HG03103 (cell line): ENCODE results near the gene ARTN.

Experiments used
- ATAC-seq: cut with Tn5 transposase; IDR thresholded peaks from one replicate; pipeline ENCODE4 v1.9.1; 2021; ENCODE audit warnings: low read depth; ENCODE audit not compliant: unreplicated experiment

ARTN gene

DNA sequence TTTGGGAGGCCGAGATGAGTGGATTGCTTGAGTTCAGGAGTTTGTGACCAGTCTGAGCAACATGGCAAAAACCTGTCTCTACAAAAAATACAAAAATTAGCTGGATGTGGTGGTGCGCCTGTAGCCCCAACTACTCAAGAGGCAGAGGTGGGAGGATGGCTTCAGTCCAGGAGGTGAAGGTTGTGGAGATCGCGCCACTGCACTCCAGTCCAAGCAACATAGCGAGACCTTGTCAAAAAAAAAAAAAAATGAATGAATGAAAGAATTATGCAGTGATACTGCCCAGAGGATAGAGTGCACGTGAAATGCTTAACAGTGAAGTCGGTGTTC is 35.8 kb downstream of the ARTN start:
- ATAC-seq: no peak

DNA sequence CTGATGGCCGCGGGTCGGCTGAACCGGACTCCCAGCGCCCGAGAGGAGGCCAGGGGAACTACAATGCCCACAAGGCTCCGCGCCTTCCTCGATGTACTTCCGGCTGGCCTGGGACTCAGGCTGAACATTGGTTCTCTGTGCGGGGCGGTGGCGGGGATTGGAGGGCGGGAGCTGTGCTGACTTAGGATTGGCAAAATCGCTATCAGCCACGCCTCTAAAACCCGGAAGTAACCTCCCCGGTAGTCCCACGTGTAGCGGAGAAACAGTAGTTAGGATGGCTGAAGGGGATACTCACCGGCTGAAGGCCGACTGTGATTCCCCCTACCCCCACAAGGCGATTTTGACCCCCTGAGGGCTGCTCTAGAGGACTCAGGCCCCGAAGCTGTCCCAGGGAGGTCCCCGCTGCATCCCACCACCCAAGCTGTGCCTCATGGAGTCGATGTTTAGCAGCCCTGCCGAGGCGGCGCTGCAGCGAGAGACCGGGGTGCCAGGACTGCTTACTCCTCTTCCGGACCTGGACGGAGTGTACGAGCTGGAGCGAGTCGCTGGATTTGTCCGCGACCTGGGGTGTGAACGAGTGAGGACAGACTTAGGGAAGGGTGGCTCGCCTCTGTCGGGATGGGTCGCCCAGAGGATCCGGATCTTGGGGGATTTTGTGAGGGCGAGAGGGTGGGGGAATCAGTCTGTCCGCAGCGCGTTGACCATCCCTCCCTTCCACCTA is 36.3 kb downstream of the ARTN start, which contains the start of gene DPH2:
Gene DPH2 (plus strand): TSS at position 265 of the 721 bp plus-strand sequence. CDS start 166 bp downstream, at position 431.
- peak; percentile 82 for ATAC-seq

DNA sequence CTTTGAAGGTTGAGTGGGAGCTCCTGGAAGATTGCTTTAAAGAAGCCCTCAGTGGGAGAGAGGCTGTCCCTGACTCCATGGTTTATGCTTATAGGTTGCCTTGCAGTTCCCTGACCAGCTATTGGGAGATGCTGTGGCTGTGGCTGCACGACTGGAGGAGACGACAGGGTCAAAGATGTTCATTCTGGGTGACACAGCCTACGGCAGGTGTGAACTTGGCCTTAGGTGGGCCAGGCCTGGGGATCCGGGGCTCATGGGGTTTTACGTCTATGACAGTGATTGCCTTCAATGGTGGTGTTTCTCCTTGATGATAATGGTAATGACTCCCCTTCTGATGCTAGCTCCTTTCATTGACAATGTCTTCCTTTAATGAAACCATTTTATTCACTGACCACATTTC is 36.9 kb downstream of the ARTN start:
- no peak for ATAC-seq

DNA sequence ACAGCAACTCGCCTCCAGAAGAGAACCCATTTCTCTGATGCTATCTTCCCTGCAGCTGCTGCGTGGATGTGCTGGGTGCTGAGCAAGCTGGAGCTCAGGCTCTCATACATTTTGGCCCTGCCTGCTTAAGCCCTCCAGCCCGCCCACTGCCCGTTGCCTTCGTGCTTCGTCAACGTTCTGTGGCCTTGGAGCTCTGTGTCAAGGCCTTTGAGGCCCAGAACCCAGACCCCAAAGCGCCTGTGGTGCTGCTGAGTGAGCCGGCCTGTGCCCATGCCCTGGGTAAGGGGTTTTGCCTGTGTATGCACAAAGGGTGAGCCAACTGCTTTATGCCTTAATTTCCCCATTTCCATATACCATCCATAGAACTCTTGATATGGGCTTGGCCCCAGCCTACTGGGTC is 37.3 kb downstream of the ARTN start:
- ATAC-seq: no peak

DNA sequence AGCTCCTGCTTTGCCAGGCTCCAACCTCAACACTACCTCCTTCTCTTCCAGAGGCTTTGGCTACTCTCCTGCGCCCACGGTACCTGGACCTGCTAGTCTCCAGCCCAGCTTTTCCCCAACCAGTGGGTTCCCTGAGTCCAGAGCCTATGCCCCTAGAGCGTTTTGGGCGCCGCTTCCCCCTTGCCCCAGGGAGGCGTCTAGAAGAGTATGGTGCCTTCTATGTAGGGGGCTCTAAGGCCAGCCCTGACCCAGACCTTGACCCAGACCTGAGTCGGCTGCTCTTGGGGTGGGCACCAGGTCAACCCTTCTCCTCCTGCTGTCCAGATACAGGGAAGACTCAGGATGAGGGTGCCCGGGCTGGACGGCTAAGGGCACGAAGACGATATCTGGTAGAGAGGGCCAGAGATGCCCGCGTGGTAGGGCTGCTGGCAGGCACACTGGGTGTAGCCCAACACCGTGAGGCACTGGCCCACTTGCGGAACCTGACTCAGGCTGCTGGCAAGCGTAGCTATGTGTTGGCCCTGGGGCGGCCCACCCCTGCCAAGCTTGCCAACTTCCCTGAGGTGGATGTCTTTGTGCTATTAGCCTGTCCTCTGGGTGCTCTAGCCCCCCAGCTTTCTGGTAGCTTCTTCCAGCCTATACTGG is 37.9 kb downstream of the ARTN start:
- no peak for ATAC-seq

DNA sequence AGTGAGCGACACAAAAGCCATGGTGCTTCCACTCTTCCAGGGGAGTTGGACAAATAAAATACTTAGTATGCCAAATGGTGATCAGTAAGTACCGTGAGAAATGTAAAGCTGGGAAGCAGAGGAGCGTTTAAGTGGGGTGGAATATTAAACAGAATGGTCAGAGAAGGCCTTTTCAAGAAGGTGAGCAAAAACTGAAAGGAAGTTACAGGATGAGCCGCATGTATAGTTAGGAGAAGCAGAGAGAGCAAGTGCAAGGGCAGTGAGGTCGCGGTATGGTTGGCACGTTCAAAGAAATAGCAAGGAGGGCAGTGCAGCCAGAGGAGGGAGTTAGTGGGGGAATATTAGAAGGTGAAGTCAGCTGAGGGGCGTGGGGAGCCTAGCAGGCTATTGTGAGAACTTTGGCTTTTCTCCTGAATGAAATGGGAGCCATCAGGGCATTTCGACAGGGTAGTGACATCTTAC is 40.4 kb downstream of the ARTN start:
- no peak for ATAC-seq

DNA sequence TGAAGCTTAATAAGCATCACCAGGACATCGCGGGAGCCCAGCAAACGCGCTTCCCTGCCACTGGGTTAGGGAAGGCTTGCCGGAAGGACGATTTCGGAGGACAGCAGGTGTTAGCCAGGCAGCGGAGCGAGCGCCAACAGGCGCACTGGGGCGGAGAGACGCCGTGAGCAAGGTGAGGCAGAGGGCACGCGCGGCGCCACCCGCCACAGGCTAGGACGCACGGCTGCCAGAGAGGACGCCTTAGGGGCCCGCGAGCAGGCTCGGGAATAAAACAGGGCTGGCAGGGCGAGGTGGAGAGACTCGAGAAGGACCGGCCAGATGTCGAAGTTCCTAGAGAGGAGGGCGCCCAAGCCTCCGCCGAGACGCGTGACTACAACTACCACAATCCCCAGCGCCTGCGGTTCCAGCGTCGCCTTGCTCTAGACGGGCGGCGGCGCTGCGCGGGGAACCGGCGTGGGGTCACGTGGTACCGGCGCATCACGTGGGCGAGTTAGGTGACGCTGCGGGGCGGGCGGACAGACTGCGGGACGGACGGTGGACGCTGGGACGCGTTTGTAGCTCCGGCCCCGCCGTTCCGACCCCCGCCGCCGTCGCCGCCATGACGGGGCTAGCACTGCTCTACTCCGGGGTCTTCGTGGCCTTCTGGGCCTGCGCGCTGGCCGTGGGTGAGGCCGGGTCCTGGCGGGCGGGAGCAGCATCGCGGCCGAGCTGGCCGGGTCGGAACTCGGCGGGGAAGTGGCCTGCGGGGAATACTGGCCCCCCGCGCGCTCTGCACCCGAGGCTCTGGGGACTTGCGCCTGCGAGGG is 41.0 kb downstream of the ARTN start, which contains the start of gene ATP6V0B:
Gene ATP6V0B (plus strand): TSS at position 518 of the 806 bp plus-strand sequence. CDS start 81 bp downstream, at position 599.
- peak; percentile 61 for ATAC-seq

DNA sequence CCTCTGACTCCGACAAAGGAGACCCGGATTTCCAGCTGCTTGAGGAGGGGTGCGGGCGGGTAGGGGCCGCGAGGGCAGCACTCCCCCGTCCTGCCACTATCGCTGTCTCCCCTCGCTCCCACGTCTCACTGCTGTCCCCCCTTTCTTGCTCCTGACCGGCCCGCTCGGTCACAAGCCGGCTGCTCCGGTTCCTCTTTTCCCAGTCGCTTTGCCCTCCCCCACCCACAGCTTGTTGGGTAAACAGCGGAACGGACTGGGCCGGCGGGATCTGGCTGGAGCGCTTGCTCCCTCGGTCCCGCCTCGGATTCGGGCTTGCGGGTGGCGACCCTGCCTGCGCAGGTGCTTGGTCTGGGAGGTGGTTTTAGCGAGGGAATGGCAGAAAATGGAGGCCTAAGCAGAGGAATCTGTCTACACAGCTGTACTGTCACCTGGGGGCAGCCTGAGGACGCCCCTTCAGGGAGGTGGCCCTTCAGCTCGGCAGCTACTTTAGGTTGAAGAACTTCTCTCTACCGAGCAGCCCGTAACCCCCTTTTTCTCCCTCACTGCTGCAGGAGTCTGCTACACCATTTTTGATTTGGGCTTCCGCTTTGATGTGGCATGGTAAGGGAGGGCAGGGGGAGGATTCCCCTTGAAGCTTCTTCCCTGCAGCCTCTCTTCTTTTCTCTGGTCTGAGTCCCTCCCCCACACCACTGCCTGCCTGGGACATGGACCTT is 41.8 kb downstream of the ARTN start:
- no peak for ATAC-seq

DNA sequence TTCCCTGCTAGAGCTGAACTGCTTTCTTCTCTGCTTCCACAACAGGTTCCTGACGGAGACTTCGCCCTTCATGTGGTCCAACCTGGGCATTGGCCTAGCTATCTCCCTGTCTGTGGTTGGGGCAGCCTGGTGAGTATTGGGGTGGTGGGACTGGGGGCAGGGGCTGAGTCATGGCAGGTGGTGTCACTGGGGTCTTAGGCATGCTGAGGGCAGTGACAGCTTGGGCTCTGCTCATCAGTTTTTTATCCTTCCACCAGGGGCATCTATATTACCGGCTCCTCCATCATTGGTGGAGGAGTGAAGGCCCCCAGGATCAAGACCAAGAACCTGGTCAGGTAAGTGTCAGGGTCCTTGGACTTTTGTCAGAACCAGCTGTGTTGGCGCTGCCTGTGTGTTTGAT is 42.4 kb downstream of the ARTN start:
- no peak for ATAC-seq

DNA sequence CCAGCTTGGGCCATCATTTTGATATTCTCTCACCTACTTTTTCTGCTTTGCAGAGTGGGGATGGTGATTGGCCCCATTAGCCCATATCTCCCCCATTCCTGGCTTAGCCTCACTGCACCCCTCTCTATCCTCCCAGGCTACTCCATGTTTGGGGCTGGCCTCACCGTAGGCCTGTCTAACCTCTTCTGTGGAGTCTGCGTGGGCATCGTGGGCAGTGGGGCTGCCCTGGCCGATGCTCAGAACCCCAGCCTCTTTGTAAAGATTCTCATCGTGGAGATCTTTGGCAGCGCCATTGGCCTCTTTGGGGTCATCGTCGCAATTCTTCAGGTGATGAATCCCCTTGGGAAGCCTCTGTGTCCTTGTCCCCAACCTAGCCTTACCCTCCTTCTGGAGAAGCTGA is 43.3 kb downstream of the ARTN start:
- no peak for ATAC-seq

DNA sequence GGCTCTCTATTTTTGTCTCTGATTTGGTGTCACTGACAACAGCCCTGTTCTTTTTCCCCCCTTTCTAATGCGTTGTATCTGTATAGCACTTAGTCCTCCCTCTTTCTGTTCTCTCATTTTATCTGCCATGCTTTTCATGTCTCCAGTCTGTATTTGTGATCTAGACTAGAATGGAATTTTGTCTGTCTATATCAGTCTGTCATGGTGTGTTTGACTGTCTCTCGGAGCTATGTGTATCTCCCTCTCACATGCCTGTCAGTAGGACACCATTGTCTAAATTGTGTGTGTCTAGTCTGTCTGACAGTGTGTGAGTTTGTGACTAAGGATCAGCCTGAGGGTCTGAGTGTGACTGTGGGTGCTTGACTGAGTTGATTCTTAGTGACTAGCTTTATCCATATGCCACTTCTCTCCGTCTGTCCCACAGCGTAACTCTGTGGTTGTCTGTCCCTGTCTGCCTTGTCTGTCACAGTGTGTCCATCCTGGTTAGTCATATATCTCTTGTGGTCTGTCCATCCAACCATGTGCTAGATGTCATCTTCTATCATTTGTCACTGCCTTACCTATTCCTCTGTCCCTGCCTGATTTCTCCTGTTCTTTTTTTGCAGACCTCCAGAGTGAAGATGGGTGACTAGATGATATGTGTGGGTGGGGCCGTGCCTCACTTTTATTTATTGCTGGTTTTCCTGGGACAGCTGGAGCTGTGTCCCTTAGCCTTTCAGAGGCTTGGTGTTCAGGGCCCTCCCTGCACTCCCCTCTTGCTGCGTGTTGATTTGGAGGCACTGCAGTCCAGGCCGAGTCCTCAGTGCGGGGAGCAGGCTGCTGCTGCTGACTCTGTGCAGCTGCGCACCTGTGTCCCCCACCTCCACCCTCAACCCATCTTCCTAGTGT is 44.0 kb downstream of the ARTN start:
- no peak for ATAC-seq

DNA sequence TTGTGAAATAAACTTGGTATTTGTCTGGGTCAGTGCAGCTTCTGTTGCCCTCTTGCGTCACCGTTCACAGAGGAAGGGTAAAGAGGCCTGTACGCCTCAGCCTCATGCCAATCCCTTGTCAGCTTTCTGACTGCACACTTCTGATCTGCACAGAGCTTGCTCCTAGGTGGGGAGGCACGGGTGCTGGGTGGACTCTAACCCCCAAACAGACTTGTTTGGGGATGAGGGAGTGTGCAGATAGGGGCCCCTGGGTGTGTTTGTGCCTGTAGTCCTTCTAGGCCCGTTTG is 44.6 kb downstream of the ARTN start:
- no peak for ATAC-seq

DNA sequence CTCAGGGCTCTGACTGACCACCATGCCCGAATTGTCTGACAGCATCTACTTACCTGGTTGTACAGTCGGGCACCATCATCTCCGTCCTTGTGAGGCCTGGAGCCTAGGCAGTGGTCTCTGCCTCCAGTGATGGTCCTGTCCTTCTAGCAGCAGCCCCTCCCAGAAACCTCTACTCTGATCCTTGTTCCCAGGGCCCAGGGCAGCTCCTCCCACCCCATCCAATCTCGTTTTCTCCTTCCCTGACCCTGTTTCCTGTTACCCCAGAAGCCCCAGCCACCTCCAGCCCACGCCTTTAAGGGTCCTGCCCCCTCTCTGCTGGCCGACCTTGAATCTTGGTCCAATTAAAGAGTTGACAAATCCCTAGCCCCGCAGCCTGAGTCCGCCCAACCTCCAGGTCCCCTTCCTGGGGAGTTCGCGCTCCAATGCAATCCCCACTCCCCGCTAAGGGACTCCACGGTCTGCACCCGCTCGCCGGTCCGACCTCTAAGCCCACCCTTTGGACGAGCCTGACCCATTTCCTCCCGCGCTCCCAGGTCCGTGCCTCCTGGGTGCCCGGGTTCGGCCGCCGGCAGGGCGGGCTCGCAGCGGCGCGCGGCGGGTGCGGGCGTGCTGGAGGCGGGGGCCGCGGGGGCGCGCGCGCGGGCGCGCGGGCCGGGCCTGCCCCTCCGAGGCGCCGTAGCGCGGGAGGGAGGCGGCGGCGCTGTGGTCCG is 45.1 kb downstream of the ARTN start, which contains the start of gene B4GALT2:
Gene B4GALT2 (plus strand): TSS at position 660 of the 710 bp plus-strand sequence. CDS start 1,951 bp downstream, outside the sequence.
- ATAC-seq: no peak

DNA sequence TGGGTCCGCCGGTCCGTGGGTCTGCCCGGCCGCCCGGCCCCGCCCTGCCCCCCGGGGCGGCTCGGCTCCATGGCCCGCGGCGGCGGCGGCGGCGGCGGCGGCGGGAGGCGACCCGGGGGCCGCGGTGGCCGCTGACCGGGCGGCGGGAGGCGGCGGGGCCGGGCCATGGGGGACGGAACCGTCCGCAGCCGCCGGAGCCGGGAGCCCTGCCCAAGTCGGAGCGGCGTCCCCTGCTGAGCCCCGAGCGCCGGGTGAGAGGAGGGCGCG is 45.6 kb downstream of the ARTN start:
- ATAC-seq: no peak

DNA sequence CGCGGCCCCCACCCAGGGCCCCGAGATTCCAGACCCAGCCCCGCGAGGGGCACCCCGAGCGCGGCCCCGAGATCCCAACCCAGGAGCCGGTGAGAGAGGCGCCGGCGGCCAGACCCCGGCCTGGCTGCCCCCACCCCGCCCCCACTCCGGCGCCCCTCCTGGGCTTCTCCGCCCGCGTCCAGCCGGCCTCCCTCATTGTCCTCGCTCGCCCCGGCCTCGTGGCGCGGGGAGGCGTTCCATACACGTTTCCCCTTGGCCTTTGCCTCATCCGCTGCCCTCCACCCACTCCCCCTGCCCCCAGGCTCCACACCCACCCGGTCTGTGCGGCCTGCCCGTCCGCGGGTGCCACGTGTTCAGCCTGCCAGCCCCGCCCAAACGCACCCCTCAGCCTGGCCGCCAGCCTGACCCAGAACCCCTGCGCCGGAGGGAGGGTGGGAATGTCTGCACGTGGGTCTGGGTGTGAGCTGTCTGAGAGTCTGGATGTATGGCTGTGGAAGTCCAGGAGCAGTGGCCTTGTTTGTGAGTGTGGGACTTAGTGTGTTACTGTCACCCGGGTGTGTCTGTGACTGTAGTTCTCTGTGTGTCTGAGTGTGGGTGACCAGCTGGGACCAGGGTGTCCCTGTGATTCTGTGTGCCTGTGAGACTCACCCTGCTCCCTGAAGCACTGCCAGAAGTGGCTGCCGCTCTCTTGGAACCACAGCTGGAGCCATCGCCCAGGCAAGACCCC is 46.1 kb downstream of the ARTN start:
- no peak for ATAC-seq

DNA sequence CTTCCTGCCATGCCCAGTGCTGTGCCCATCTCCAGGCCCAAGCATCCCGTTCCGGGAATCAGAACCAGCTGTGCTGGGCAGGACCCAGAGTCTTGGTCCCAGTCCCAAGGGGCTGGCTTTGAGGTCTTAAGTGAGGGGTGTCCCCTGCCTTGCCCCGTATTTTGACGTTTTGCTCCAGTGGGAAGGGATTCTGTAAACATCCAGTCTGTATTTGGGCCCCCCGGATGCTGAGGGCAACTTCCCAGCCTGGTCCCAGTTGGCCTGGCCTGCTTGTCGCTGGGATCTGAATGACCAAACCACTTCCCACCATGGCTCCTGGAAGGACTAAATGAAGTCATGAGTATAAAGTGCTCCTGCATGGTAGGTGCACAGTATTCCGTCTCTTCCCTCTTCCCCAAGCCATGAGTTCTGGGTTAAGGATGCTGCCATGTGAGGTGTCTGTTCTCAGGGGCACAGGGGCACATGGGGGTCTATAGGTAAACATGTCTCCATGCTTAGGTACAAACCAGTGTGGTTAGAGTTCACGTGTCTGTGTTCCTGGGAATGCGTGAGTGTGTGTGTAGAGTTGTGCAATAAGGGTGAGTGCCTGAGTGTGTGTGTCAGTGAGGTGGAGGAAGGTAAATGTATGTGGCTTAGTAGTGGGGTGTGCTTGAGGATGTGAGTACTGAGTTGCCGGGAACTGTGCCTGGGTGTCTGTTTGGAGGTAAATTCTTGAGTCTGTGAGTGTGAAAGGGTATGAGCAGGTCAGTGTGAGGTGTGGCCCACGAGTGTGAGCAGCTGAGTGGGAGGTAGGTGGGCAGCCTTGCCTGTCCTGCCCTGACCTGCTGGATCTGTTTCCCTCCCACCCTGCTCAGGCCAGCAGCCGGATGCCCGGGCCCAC is 46.9 kb downstream of the ARTN start:
- ATAC-seq: no peak

DNA sequence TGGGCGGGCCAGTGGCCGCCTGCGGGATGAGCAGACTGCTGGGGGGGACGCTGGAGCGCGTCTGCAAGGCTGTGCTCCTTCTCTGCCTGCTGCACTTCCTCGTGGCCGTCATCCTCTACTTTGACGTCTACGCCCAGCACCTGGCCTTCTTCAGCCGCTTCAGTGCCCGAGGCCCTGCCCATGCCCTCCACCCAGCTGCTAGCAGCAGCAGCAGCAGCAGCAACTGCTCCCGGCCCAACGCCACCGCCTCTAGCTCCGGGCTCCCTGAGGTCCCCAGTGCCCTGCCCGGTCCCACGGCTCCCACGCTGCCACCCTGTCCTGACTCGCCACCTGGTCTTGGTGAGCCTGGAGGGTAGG is 47.5 kb downstream of the ARTN start:
- ATAC-seq: no peak

DNA sequence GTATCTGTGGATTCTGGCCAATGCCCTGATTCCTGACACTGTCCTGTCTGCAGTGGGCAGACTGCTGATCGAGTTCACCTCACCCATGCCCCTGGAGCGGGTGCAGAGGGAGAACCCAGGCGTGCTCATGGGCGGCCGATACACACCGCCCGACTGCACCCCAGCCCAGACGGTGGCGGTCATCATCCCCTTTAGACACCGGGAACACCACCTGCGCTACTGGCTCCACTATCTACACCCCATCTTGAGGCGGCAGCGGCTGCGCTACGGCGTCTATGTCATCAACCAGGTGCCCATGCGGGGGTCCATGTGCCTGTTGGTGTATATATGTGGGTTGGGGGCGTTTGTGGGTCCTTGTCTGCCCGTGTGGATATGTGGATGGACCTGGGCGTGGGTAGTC is 48.0 kb downstream of the ARTN start:
- ATAC-seq: no peak
